H9 (cell line): ENCODE data around the gene CNGA2. TPM values are rescaled to one million over a fixed set of nuclear protein-coding genes. Genes with fewer than 3 reads are reported as not detected.

Experiments used
- DNase-seq: peaks from one replicate; pipeline ENCODE4 v3.0.0-alpha.2; 2017
- H2AFZ ChIP-seq: one replicate; pipeline ENCODE4 v1.6.1; 2013; ENCODE audit warnings: mild to moderate bottlenecking, low read length, control low read depth, moderate library complexity
- H2AK5ac ChIP-seq: 2 replicates; pipeline ENCODE4 v1.6.1; 2013; ENCODE audit warnings: low read length, control low read depth, mixed read lengths; ENCODE audit not compliant: insufficient read length
- H2BK120ac ChIP-seq: one replicate; pipeline ENCODE4 v1.6.1; 2013; ENCODE audit warnings: low read depth, mild to moderate bottlenecking, low read length, control low read depth, inconsistent platforms; ENCODE audit not compliant: poor library complexity, severe bottlenecking
- H2BK12ac ChIP-seq: 2 replicates; pipeline ENCODE4 v1.6.1; 2013; ENCODE audit warnings: low read length, control low read depth, mixed read lengths, low read depth; ENCODE audit not compliant: insufficient read length
- H2BK15ac ChIP-seq: 2 replicates; pipeline ENCODE4 v1.6.1; 2013; ENCODE audit warnings: low read depth, low read length, control low read depth
- H2BK20ac ChIP-seq: one replicate; pipeline ENCODE4 v1.6.1; 2013; ENCODE audit warnings: low read depth, mild to moderate bottlenecking, low read length, control low read depth, inconsistent platforms; ENCODE audit not compliant: poor library complexity, severe bottlenecking
- H2BK5ac ChIP-seq: 2 replicates; pipeline ENCODE4 v1.6.1; 2013; ENCODE audit warnings: low read length, control low read depth, mixed read lengths; ENCODE audit not compliant: insufficient read length
- H3K14ac ChIP-seq: 2 replicates; pipeline ENCODE4 v1.6.1; 2013; ENCODE audit warnings: low read length, control low read depth; ENCODE audit not compliant: insufficient read depth
- H3K18ac ChIP-seq: 2 replicates; pipeline ENCODE4 v1.6.1; 2013; ENCODE audit warnings: low read depth, mild to moderate bottlenecking, mixed read lengths, low read length, control low read depth; ENCODE audit not compliant: insufficient read length
- H3K23ac ChIP-seq: 2 replicates; pipeline ENCODE4 v1.6.1; 2013; ENCODE audit warnings: low read length, control low read depth, mixed read lengths, low read depth; ENCODE audit not compliant: insufficient read length
- H3K23me2 ChIP-seq: 2 replicates; pipeline ENCODE4 v1.6.1; 2013; ENCODE audit warnings: low read depth, mild to moderate bottlenecking, mixed read lengths, low read length, control low read depth; ENCODE audit not compliant: insufficient read length, poor library complexity, severe bottlenecking
- H3K27ac ChIP-seq: 2 replicates; pipeline ENCODE4 v1.5.1; 2013; ENCODE audit warnings: low read length, control low read depth, mixed read lengths, low read depth; ENCODE audit not compliant: insufficient read length
- H3K27me3 ChIP-seq: 2 replicates; pipeline ENCODE4 v1.6.1; 2013; ENCODE audit warnings: low read length, control low read depth, inconsistent platforms; ENCODE audit not compliant: insufficient read depth
- H3K4ac ChIP-seq: 2 replicates; pipeline ENCODE4 v1.6.1; 2013; ENCODE audit warnings: low read depth, mild to moderate bottlenecking, control low read depth, inconsistent platforms, low read length, moderate library complexity
- H3K4me1 ChIP-seq: 2 replicates; pipeline ENCODE4 v1.6.1; 2013; ENCODE audit warnings: low read length, control low read depth, inconsistent platforms; ENCODE audit not compliant: insufficient read depth
- H3K4me2 ChIP-seq: 2 replicates; pipeline ENCODE4 v1.6.1; 2013; ENCODE audit warnings: low read length, control low read depth, mixed read lengths; ENCODE audit not compliant: insufficient read length, insufficient read depth
- H3K56ac ChIP-seq: 2 replicates; pipeline ENCODE4 v1.6.1; 2013; ENCODE audit warnings: low read depth, mild to moderate bottlenecking, mixed read lengths, low read length, control low read depth; ENCODE audit not compliant: insufficient read length
- H3K79me1 ChIP-seq: 2 replicates; pipeline ENCODE4 v1.6.1; 2013; ENCODE audit warnings: low read depth, mild to moderate bottlenecking, moderate library complexity, low read length, control low read depth, inconsistent platforms; ENCODE audit not compliant: insufficient read depth, poor library complexity, severe bottlenecking
- H3K79me2 ChIP-seq: 2 replicates; pipeline ENCODE4 v1.6.1; 2013; ENCODE audit warnings: low read length, control low read depth, inconsistent platforms; ENCODE audit not compliant: insufficient read depth
- H3K9ac ChIP-seq: 2 replicates; pipeline ENCODE4 v1.6.1; 2013; ENCODE audit warnings: low read length, control low read depth, mixed read lengths; ENCODE audit not compliant: insufficient read length; ENCODE audit errors: extremely low read depth
- H3K9me3 ChIP-seq: one replicate; pipeline ENCODE4 v1.6.1; 2013; ENCODE audit warnings: low read depth, low read length, inconsistent platforms; ENCODE audit not compliant: control insufficient read depth
- H3T11ph ChIP-seq: one replicate; pipeline ENCODE4 v1.6.1; 2013; ENCODE audit warnings: mild to moderate bottlenecking, low read length, control low read depth, inconsistent platforms
- H4K20me1 ChIP-seq: one replicate; pipeline ENCODE4 v1.6.1; 2013; ENCODE audit not compliant: control insufficient read depth, insufficient read length, insufficient read depth
- H4K5ac ChIP-seq: 2 replicates; pipeline ENCODE4 v1.6.1; 2013; ENCODE audit warnings: low read depth, mild to moderate bottlenecking, mixed read lengths, low read length, control low read depth; ENCODE audit not compliant: insufficient read length
- H4K8ac ChIP-seq: replicated peaks from 2 replicates; pipeline ENCODE4 v1.6.1; 2013; ENCODE audit warnings: low read length, control low read depth, mixed read lengths, low read depth; ENCODE audit not compliant: insufficient read length
- H4K91ac ChIP-seq: 2 replicates; pipeline ENCODE4 v1.6.1; 2013; ENCODE audit warnings: low read depth, mild to moderate bottlenecking, moderate library complexity, mixed read lengths, low read length, control low read depth; ENCODE audit not compliant: insufficient read length
- H3K27ac Mint-ChIP-seq, 3 experiments: 2 replicates in 2 of 3; 3 replicates in 1 of 3; pipeline ENCODE4 v1.8.0; 2020 to 2021; ENCODE audit warnings: mixed read lengths in 3 of 3, mild to moderate bottlenecking in 1 of 3, moderate library complexity in 1 of 3
- H3K27me3 Mint-ChIP-seq: 2 replicates; pipeline ENCODE4 v1.8.0; 2021; ENCODE audit warnings: low read depth, mild to moderate bottlenecking, moderate library complexity, mixed read lengths
- H3K36me3 Mint-ChIP-seq, 3 experiments: 2 replicates in 2 of 3; 3 replicates in 1 of 3; pipeline ENCODE4 v1.8.0; 2020 to 2021; ENCODE audit warnings: low read depth in 3 of 3, mixed read lengths in 3 of 3; ENCODE audit not compliant: insufficient read depth in 1 of 3
- H3K4me1 Mint-ChIP-seq, 2 experiments: 2 replicates each; pipeline ENCODE4 v1.8.0; 2020; ENCODE audit warnings: mixed read lengths in 2 of 2
- H3K4me3 Mint-ChIP-seq, 2 experiments: 2 replicates in 1 of 2; 3 replicates in 1 of 2; pipeline ENCODE4 v1.8.0; 2020 to 2021; ENCODE audit warnings: mild to moderate bottlenecking in 2 of 2, mixed read lengths in 2 of 2, moderate library complexity in 1 of 2
- H3K9me3 Mint-ChIP-seq, 2 experiments: 2 replicates in 1 of 2; 3 replicates in 1 of 2; pipeline ENCODE4 v1.8.0; 2020; ENCODE audit warnings: mild to moderate bottlenecking in 2 of 2, mixed read lengths in 2 of 2, moderate library complexity in 1 of 2
- WGBS: extraction: QIAGEN DNeasy Blood & Tissue Kit; methylation state at CpG from one replicate; pipeline ENCODE4 v1.1.7; 2013; ENCODE audit warnings: missing lambda C conversion rate, low lambda C conversion rate, mixed read lengths; ENCODE audit not compliant: insufficient read length; ENCODE audit errors: extremely low coverage; 5-methylcytosine and 5-hydroxymethylcytosine counted together
- total RNA-seq: library from RNA; stranded (reverse); gene quantifications from 2 replicates; pipeline ENCODE4 v1.2.1, GENCODE V29; 2021
- TF ChIP-seq, protein P1 (sequence below): fragments of 200-600 bp; sonication (generic); conservative IDR thresholded peaks from 3 replicates; pipeline ENCODE4 v1.8.0; 2021; ENCODE audit warnings: antibody characterized with exemption, mild to moderate bottlenecking

CNGA2 gene
- total RNA-seq, 1 experiment from 2014 or later: not detected

DNA sequence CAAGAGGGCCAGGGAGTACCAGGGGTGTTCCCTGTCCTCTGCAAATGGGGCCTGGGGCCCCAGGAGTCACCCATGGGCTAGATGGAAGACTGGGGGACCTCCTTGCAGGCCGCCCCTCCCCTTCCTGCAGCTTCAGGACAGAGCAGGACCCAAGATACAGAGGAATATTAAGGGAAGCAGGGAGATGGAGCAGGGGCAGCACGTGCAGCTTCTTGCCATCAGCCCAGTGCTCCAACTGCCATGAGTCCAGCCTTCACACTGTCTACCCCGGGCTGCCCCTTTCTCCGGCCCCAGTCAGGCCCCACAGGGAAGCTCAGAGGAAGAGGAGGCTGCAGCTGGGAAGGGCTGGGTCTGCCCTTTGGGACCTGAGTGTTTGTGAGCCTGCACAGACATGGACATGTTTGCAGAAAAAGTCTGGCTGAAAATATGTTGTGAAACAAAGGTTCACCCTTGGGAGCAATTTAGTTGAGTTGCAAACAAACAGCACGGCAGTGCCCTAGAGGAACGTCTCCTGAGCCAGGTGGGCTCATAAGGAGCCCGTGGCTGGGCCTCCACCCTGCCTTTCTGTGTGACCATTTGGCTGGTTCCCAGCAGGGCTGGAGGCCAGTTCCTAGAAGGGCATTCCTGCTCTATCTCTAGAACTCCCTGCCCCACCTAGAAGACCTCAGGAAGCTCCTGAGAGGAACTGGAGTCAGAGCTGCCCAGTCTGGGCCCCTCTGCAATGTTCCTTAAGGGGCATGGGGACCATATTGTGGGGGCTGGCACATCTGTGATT is 9.8 kb upstream of the CNGA2 start:
- Histone ChIP-seq H2BK120ac (no peak overlapping the region), H3K56ac (no peak overlapping the region), H3K4me1 (no peaks in the 10 kb centered on the region), H3K79me2 (no peaks in the 10 kb centered on the region), H2BK15ac (no peak overlapping the region), H3K9ac (no peak overlapping the region), H4K5ac (no peak overlapping the region), H2BK5ac (no peak overlapping the region), H2AK5ac (no peak overlapping the region), H3K23me2 (no peaks in the 10 kb centered on the region), H3K23ac (no peak overlapping the region), H3K4me2 (no peak overlapping the region), H3K79me1 (no peaks in the 10 kb centered on the region), H3K4ac (no peak overlapping the region), H2BK20ac (no peak overlapping the region), H3K27ac (no peak overlapping the region), H3K27me3 (no peaks in the 10 kb centered on the region), H2BK12ac (no peak overlapping the region), H3K9me3 (peaks cover 68% of the 10 kb centered on the region), H3T11ph (no peak overlapping the region), H2AFZ (no peak overlapping the region), H4K20me1 (no peaks in the 10 kb centered on the region), H4K8ac (no peak overlapping the region), H4K91ac (no peak overlapping the region), H3K14ac (no peak overlapping the region), H3K18ac (no peak overlapping the region)
- no peaks in the 10 kb centered on the region; a peak in 2 of 7 replicates for H3K36me3 Mint-ChIP-seq
- peaks cover 8% of the 10 kb centered on the region for H3K27me3 Mint-ChIP-seq
- TF ChIP-seq, protein P1, sequence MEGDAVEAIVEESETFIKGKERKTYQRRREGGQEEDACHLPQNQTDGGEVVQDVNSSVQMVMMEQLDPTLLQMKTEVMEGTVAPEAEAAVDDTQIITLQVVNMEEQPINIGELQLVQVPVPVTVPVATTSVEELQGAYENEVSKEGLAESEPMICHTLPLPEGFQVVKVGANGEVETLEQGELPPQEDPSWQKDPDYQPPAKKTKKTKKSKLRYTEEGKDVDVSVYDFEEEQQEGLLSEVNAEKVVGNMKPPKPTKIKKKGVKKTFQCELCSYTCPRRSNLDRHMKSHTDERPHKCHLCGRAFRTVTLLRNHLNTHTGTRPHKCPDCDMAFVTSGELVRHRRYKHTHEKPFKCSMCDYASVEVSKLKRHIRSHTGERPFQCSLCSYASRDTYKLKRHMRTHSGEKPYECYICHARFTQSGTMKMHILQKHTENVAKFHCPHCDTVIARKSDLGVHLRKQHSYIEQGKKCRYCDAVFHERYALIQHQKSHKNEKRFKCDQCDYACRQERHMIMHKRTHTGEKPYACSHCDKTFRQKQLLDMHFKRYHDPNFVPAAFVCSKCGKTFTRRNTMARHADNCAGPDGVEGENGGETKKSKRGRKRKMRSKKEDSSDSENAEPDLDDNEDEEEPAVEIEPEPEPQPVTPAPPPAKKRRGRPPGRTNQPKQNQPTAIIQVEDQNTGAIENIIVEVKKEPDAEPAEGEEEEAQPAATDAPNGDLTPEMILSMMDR: no peak
- H3K4me3 Mint-ChIP-seq: no peak overlapping the region
- peaks cover 5 to 11% of the 10 kb centered on the region in 2 experiments; a peak in 3 of 4 replicates for H3K4me1 Mint-ChIP-seq
- H3K27ac Mint-ChIP-seq: no peak overlapping the region
- H3K9me3 Mint-ChIP-seq: peaks cover 64% of the 10 kb centered on the region in 2 experiments
- no peak for DNase-seq
- no CpG with 5 or more reads among the region's 7 CpGs for WGBS
